Measurements from ENCODE around the gene EMC8.

GRCh38 chr16:85763616-85764015, 35.7 kb downstream of the EMC8 start:
- TF ChIP-seq USF1 (IDR thresholded peaks at IDR 0.05; ENCODE audit: borderline replicate concordance, low read depth) (no peak), EZH2phosphoT487 (IDR thresholded peaks at IDR 0.05; ENCODE audit: borderline replicate concordance, low read depth) (no peak), CTCF (IDR thresholded peaks at IDR 0.05) (no peak), POLR2AphosphoS5 (IDR thresholded peaks at IDR 0.05; ENCODE audit: low read depth, low read length) (no peak), EP300 (IDR thresholded peaks at IDR 0.05; ENCODE audit: borderline replicate concordance in 1 of 2, low read depth in 1 of 2, low read length in 1 of 2) (no peak), YY1 (IDR thresholded peaks at IDR 0.05; ENCODE audit: low read depth) (no peak), RFX5 (IDR thresholded peaks at IDR 0.05; ENCODE audit: low read length) (no peak), REST (IDR thresholded peaks at IDR 0.05; ENCODE audit: low read depth, low read length) (no peak), ELF1 (IDR thresholded peaks at IDR 0.05) (no peak), FOXJ3 (CRISPR knock-in tag; IDR thresholded peaks at IDR 0.05) (no peak), TAF1 (IDR thresholded peaks at IDR 0.05; ENCODE audit: borderline replicate concordance, low read depth, low read length) (no peak), SIN3A (IDR thresholded peaks at IDR 0.05; ENCODE audit: borderline replicate concordance, low read depth, low read length) (no peak)
- TF ChIP-seq, protein P1, sequence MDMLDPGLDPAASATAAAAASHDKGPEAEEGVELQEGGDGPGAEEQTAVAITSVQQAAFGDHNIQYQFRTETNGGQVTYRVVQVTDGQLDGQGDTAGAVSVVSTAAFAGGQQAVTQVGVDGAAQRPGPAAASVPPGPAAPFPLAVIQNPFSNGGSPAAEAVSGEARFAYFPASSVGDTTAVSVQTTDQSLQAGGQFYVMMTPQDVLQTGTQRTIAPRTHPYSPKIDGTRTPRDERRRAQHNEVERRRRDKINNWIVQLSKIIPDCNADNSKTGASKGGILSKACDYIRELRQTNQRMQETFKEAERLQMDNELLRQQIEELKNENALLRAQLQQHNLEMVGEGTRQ (IDR thresholded peaks at IDR 0.05; ENCODE audit: borderline replicate concordance, low read depth, low read length): no peak
- TF ChIP-seq, protein P2, sequence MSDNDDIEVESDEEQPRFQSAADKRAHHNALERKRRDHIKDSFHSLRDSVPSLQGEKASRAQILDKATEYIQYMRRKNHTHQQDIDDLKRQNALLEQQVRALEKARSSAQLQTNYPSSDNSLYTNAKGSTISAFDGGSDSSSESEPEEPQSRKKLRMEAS (IDR thresholded peaks at IDR 0.05; ENCODE audit: low read depth): no peak
